Endothelial cell of umbilical vein (primary cell): ENCODE measurements around the gene DAO. TPM values are rescaled to one million over a fixed set of nuclear protein-coding genes. Genes with fewer than 3 reads are reported as not detected.

Experiments
- BruUV-seq: library from RNA; stranded (reverse); fragments of 400-500 nt; replicated peaks from 2 replicates; lab custom pipeline; 2021; lab: Mats Ljungman, UMichigan
- CTCF ChIA-PET: fragments of 300-600, 350-600 bp; sonication (Branson Sonifier 250); formaldehyde crosslinking; loops from one replicate; lab custom pipeline; 2021; ENCODE audit warnings: antibody characterized with exemption, inconsistent platforms; lab: Charles Lee
- POLR2A ChIA-PET: fragments of 300-600, 350-600 bp; sonication (Branson Sonifier 250); formaldehyde crosslinking; loops from one replicate; lab custom pipeline; 2021; ENCODE audit warnings: antibody characterized with exemption, inconsistent platforms; lab: Charles Lee
- DNase-seq: peaks from one replicate; pipeline ENCODE4 v3.0.0-alpha.2; 2011; ENCODE audit warnings: low read depth, low spot score
- FAIRE-seq: peaks from 2 replicates; lab custom pipeline; 2011; peaks lifted over from hg19 to GRCh38; lab: Jason Lieb, UNC
- H2AFZ ChIP-seq: 2 replicates; pipeline ENCODE4 v1.6.0; 2012; ENCODE audit warnings: low read depth, low read length, control low read depth, inconsistent platforms
- H3K27ac ChIP-seq: 2 replicates; pipeline ENCODE4 v1.5.1; 2011; ENCODE audit warnings: low read depth, mild to moderate bottlenecking, control low read depth, low read length, moderate library complexity; ENCODE audit not compliant: insufficient read depth
- H3K27me3 ChIP-seq, 2 experiments: 2 replicates each; pipeline versions ENCODE4 v1.6.0 to v1.6.1; 2011; ENCODE audit warnings: low read length in 2 of 2, mixed read lengths in 1 of 2; ENCODE audit not compliant: control insufficient read depth in 2 of 2, insufficient read depth in 2 of 2
- H3K36me3 ChIP-seq, 2 experiments: 2 replicates in 1 of 2; 3 replicates in 1 of 2; pipeline ENCODE4 v1.5.1; 2011; ENCODE audit warnings: low read length in 2 of 2, mild to moderate bottlenecking in 1 of 2, moderate library complexity in 1 of 2; ENCODE audit not compliant: control insufficient read depth in 2 of 2, insufficient read depth in 2 of 2; ENCODE audit errors: extremely low read depth in 1 of 2
- H3K4me1 ChIP-seq: 3 replicates; pipeline ENCODE4 v1.5.1; 2011; ENCODE audit warnings: mild to moderate bottlenecking, low read length; ENCODE audit not compliant: control insufficient read depth, insufficient read depth; ENCODE audit errors: extremely low read depth
- H3K4me2 ChIP-seq: 2 replicates; pipeline ENCODE4 v1.6.1; 2011; ENCODE audit warnings: low read length, control low read depth, mixed read lengths; ENCODE audit not compliant: insufficient read depth
- H3K4me3 ChIP-seq, 3 experiments: fragments of 200-600 bp in 1 of 3; sonication (generic), shearing (Covaris generic) in 1 of 3; replicated peaks in 1 of 3; 2 replicates each; pipeline ENCODE4 v1.5.1; 2011 to 2016; ENCODE audit warnings: control low read depth in 3 of 3, low read length in 3 of 3, mild to moderate bottlenecking in 2 of 3, inconsistent platforms in 1 of 3, low read depth in 1 of 3, moderate library complexity in 1 of 3; ENCODE audit not compliant: insufficient read depth in 1 of 3
- H3K79me2 ChIP-seq: 2 replicates; pipeline ENCODE4 v1.6.0; 2012; ENCODE audit warnings: low read length, inconsistent platforms; ENCODE audit not compliant: control insufficient read depth, insufficient read depth
- H3K9ac ChIP-seq: replicated peaks from 2 replicates; pipeline ENCODE3; 2011; ENCODE audit warnings: low read length, control low read depth; ENCODE audit not compliant: insufficient read depth; ENCODE audit errors: extremely low read depth
- H3K9me1 ChIP-seq: replicated peaks from 3 replicates; pipeline ENCODE4 v1.6.0; 2011; ENCODE audit warnings: mild to moderate bottlenecking, low read length; ENCODE audit not compliant: control insufficient read depth, insufficient read depth; ENCODE audit errors: extremely low read depth
- H3K9me3 ChIP-seq: replicated peaks from 2 replicates; pipeline ENCODE4 v1.5.1; 2012; ENCODE audit warnings: low read length, inconsistent platforms; ENCODE audit not compliant: control insufficient read depth, insufficient read depth
- H4K20me1 ChIP-seq: replicated peaks from 2 replicates; pipeline ENCODE3; 2011; ENCODE audit warnings: mild to moderate bottlenecking, low read length; ENCODE audit not compliant: control insufficient read depth, insufficient read depth; ENCODE audit errors: extremely low read depth
- CTCF ChIP-seq, 2 donors: IDR thresholded peaks; 1 replicate in 1 of 2; 2 replicates in 1 of 2; pipeline ENCODE4 v1.5.1; 2011; ENCODE audit warnings: low read length in 2 of 2, mild to moderate bottlenecking in 2 of 2, moderate library complexity in 2 of 2, control low read depth in 1 of 2, inconsistent platforms in 1 of 2, low read depth in 1 of 2; ENCODE audit not compliant: insufficient read depth in 1 of 2; ENCODE audit errors: extremely low read depth in 1 of 2
- EZH2 ChIP-seq: IDR thresholded peaks from 2 replicates; pipeline ENCODE4 v1.6.1; 2012; ENCODE audit warnings: borderline replicate concordance, low read depth, mild to moderate bottlenecking, moderate library complexity, low read length, inconsistent platforms; ENCODE audit not compliant: severe bottlenecking
- FOS ChIP-seq: IDR thresholded peaks from 2 replicates; pipeline ENCODE4 v1.6.1; 2011; ENCODE audit warnings: mild to moderate bottlenecking, low read length, moderate library complexity, borderline replicate concordance; ENCODE audit not compliant: insufficient read depth
- GATA2 ChIP-seq: IDR thresholded peaks from 2 replicates; pipeline ENCODE4 v1.7.0; 2011; ENCODE audit warnings: low read depth, mild to moderate bottlenecking, moderate library complexity, mixed read lengths, low read length; ENCODE audit not compliant: insufficient read length, insufficient read depth
- JUN ChIP-seq: IDR thresholded peaks from 2 replicates; pipeline ENCODE4 v1.6.1; 2011; ENCODE audit warnings: borderline replicate concordance, low read depth; ENCODE audit not compliant: insufficient read length, insufficient read depth
- MAX ChIP-seq: IDR thresholded peaks from 2 replicates; pipeline ENCODE4 v1.6.1; 2011; ENCODE audit not compliant: insufficient read depth, insufficient read length
- MYC ChIP-seq: IDR thresholded peaks from one replicate; pipeline ENCODE4 v1.6.1; 2011; ENCODE audit warnings: mild to moderate bottlenecking, low read depth, low read length
- POLR2A ChIP-seq: IDR thresholded peaks from 2 replicates; pipeline ENCODE4 v1.6.1; 2012; ENCODE audit warnings: low read depth, mild to moderate bottlenecking, control low read depth, low read length
- POLR2AphosphoS5 ChIP-seq: IDR thresholded peaks from 2 replicates; pipeline ENCODE4 v1.6.1; 2012; ENCODE audit warnings: low read depth, mild to moderate bottlenecking, control low read depth, low read length, moderate library complexity; ENCODE audit not compliant: insufficient read depth
- dilution Hi-C: fragments of 300-500 bp; cut with MboI; formaldehyde crosslinking; loops from one replicate; pipeline ENCODE4 v1.15.0; 2019; ENCODE audit warnings: low sequenced_read_pairs; ENCODE audit not compliant: extremely low pct_ligation_motif_present
- intact Hi-C: fragments of 100-400 bp; cut with micrococcal nuclease; formaldehyde crosslinking; loops from one replicate; pipeline ENCODE4 v1.10.0; 2022
- polyA plus RNA-seq, 4 experiments: library from polyadenylated mRNA; depleted of rRNA in 3 of 4; stranded (reverse) in 3 of 4; unstranded in 1 of 4; fragments of >200 nt; gene quantifications; 2 replicates each; pipeline versions ENCODE4 v1.2.1 to v1.2.3, GENCODE V29; 2011 to 2012; ENCODE audit warnings: missing spikeins in 1 of 4
- total RNA-seq: library from RNA; stranded (reverse); gene quantifications from 2 replicates; pipeline ENCODE4 v1.2.3, GENCODE V29; 2021

Gene DAO
- total and polyA plus RNA-seq, 2 donors (not counting 3 experiments of a cell fraction or from before 2014, with no cell fraction given) = not detected

- H3K27me3 ChIP-seq = no peaks in the 10 kb centered on the region
- no peak for DNase-seq
- no peak for FAIRE-seq
- H3K4me3 ChIP-seq = no peak overlapping the region
- no peaks in the 10 kb centered on the region for H3K36me3 ChIP-seq
- ChIA-PET CTCF (interaction anchor here (0.6 to 1.2 kb wide), 3 partner anchors 21 to 68 kb away, joined by 3 read pairs; no protein-coding TSS in a partner anchor), POLR2A (no interaction called here)
- H3K79me2 ChIP-seq = no peaks in the 10 kb centered on the region
- BruUV-seq = no TSS peak
- dilution Hi-C loops = no loop called here
- TF ChIP-seq MYC (no peak), GATA2 (no peak), JUN (no peak), FOS (no peak), CTCF (IDR thresholded peaks at IDR 0.05; ENCODE audit: extremely low read depth in 1 of 2, insufficient read depth in 1 of 2, low read depth in 1 of 2, low read length in 2 of 2) (no peak), EZH2 (no peak), POLR2A (no peak), POLR2AphosphoS5 (no peak), MAX (no peak)
- H3K9ac ChIP-seq = no peak overlapping the region
- intact Hi-C loops = no loop called here
- peaks cover 11% of the 10 kb centered on the region for H3K4me1 ChIP-seq
- no peak overlapping the region for H2AFZ ChIP-seq
- H3K9me1 ChIP-seq = no peaks in the 10 kb centered on the region
- H3K27ac ChIP-seq = no peak overlapping the region
- no peak overlapping the region for H3K4me2 ChIP-seq
- H3K9me3 ChIP-seq = no peaks in the 10 kb centered on the region
- no peaks in the 10 kb centered on the region for H4K20me1 ChIP-seq
Observed at GRCh38 chr12:108862588-108862959, 17.3 kb upstream of the DAO start.
